Nucleus accumbens (tissue), 56 donors: ENCODE data around the gene PLA1A.

Experiments
- DNase-seq, 56 donors: peaks; one replicate each; lab custom pipeline; 2025; lab: John Stamatoyannopoulos, UW

PLA1A gene

GRCh38 chr3:119602676-119603075 lies 5.0 kb downstream of the PLA1A start:
- DNase-seq, result no peak

DNA sequence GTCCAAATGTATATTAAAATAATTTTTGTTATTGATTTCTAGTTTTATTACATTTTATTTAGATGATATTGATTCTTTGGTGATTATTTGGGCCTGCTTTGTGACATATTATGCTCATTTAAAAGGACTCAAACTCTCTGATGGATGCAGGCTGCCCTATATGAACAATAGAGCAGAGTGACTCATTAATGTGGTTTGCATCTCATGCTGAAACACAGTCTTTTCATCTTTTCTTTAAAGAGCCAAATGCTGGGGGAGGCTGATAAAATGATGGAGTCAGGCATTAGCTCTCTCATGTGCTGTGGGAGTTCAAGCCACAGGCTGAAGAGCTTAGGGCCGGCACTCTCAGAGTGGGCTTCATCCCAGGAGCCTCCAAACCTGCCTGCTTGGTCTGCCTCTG lies 7.2 kb downstream of the PLA1A start:
- DNase-seq, result no peak

DNA sequence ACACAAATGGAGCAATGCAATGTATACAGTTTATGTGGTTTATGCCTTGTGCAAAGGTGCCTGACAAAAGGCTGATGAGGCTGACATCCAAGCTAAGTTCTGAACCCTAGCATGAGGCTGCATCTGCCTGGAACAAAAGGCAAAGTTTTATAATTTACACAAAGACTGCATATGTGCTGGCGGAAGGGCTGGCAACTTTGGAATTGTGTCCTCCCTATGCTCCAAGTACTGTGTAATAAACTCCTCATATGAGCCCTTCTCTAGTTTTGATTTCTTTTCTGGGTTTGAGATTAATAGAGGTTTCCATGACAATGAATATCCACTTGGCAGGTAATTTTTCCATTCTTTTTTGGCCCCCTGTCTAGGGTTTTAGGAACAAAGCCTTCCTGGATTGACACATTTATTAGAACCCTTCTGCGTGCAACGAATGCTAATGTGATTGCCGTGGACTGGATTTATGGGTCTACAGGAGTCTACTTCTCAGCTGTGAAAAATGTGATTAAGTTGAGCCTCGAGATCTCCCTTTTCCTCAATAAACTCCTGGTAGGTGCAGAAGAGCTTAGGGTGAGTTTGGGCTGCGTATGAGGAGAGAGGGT lies 10.8 kb downstream of the PLA1A start:
- DNase-seq, result no peak

DNA sequence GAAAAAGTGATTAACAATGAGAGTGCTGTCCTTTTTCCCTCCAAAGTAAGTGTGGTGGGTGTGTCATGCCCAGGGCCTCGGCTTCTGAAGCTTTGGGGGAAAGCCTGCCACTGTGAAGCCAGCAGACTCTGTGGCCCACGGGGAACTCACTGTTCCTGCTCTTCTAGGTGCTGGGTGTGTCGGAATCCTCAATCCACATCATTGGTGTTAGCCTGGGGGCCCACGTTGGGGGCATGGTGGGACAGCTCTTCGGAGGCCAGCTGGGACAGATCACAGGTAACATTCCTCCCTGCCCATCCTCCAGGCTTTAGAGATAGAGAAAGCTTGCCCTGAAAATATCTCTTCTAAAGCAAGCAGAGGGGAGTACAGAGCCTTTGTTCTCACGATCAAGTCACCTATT lies 11.6 kb downstream of the PLA1A start:
- no peak for DNase-seq

DNA sequence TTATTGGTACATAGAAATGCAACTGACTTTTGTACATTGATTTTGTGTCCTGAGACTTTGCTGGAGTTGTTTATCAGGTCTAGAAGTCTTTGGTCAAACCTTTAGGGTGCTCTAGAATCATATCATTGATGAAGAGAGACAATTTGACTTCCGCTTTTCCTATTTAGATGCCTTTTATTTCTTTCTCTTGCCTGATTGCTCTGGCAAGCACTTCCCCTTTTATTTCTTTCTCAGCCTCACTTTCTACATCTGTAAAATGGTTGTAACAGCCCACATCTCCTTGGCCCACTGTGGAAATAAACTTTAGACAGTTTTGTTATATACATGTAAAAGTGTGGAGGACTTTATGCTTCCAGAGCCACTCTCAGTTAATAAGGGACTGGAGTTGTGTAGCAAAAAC lies 14.0 kb downstream of the PLA1A start:
- no peak for DNase-seq

DNA sequence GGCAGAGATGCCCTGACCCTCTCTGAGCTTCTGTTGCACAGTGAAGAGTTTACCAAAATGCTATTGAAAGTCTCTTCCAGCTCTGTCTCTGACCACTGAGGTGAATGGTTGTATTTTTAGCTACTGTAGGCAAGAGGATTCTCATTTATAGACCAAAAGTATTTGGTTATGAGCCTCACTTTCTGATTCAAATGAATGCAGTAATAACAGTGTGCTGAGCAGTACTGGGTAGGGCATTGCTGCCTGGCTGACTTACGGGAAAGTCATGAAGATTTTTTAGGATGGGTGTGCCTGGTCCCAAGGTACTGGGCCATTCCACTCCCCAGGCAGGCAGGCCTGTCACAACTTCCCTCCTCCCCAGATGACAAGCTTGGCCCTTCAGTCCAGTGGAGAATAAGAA lies 15.5 kb downstream of the PLA1A start:
- no peak for DNase-seq

DNA sequence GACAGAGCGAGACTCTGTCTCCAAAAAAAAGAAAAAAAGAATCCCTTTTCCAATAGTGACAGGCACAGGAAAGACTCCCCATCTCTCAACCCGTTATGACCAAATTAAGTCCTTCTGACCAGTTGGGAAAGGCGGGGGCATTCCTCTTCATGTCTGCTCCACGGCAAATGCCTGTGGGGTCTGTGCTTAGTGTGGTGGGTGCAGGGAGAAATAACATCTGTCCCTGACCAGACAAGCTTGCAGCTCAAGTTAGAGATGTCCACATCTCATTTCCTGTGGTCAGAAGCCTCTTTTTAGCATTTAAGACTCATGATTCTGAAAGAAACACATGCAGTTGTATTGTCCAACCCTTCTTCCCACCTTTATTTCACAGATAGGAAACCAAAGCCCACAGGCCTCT lies 16.2 kb downstream of the PLA1A start:
- no peak for DNase-seq

DNA sequence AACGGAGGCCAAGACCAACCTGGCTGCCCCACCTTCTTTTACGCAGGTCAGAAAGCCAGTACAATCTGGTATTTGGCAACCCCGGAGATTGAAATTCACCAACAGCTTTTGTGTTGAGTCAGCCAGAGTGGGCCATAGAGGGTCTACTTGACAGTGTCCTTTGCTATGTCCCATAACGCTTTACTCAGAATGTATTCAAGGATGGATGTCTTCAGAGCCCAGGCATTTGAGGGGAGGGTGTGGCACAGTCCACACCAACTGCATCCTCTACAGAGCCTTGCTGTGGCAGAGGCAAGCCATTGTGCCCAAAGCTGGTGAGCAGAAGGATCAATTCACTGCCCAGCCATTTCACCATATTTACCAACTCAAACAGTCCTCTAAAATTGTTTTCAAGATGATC lies 18.4 kb downstream of the PLA1A start:
- DNase-seq, result no peak

GRCh38 chr3:119619094-119619493 lies 21.4 kb downstream of the PLA1A start:
- no peak for DNase-seq

- DNase-seq, result no peak
Measured at GRCh38 chr3:119620899-119621298, 23.2 kb downstream of the PLA1A start.

GRCh38 chr3:119624002-119624720 lies 26.5 kb downstream of the PLA1A start:
- no peak for DNase-seq

DNA sequence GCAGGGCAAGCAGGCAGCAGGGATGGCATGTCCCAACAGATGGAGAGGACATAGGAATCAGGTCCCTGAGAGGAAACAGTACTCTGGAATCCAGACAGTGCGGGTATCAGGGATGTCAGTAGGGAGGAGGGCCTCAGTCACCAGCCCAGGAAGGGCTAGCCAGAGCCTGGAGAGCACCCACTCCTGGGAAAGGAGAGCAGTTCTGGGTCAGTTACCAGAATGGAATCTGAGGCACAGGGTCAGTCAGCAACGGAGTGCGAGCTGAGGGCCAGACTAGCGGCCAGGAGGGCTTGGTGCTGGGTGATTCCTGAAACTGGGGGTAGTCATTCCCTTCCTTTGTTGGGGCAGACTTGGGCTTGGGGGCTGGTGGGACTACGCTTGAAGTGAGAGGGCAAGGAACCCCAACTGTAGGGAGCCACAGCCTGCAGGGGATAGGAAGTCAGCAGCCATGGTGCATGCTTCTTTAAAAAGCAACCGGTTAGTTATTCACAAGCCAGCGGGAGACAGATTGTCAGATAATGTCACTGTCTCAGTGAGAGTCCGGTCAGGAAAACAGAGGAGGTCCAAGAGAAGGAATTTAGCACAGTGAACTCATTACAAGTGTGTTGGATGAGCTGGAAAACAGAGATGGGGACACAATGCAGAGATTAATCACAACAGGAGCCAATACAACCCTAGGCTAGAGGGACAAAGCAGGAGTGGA lies 27.9 kb downstream of the PLA1A start:
- DNase-seq, result no peak

DNA sequence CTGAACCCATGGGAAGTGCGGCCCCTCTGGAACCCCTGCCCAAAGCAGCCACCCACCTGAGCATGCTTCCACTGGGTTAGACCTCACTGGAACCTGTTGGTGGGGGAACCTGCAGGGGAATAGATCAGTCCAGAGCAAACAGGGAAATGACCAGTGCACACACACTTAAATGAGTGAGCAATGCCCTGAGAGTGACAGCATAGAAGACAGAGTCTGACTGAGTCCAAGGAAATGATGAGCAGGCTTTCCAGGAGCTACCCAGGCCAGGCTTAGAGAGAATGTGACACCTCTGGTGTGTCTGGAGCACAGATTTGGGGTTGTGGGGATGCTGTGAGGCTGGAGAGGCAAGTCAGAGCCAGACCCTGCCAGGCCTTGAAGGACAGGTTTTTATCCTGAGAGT lies 28.5 kb downstream of the PLA1A start:
- no peak for DNase-seq

GRCh38 chr3:119627461-119627860 lies 29.8 kb downstream of the PLA1A start:
- DNase-seq, result peak in 1 of 56 donors; percentile 4

GRCh38 chr3:119628390-119628789 lies 30.7 kb downstream of the PLA1A start:
- no peak for DNase-seq

- DNase-seq, result no peak
Measured at GRCh38 chr3:119628816-119629445, 31.2 kb downstream of the PLA1A start.

DNA sequence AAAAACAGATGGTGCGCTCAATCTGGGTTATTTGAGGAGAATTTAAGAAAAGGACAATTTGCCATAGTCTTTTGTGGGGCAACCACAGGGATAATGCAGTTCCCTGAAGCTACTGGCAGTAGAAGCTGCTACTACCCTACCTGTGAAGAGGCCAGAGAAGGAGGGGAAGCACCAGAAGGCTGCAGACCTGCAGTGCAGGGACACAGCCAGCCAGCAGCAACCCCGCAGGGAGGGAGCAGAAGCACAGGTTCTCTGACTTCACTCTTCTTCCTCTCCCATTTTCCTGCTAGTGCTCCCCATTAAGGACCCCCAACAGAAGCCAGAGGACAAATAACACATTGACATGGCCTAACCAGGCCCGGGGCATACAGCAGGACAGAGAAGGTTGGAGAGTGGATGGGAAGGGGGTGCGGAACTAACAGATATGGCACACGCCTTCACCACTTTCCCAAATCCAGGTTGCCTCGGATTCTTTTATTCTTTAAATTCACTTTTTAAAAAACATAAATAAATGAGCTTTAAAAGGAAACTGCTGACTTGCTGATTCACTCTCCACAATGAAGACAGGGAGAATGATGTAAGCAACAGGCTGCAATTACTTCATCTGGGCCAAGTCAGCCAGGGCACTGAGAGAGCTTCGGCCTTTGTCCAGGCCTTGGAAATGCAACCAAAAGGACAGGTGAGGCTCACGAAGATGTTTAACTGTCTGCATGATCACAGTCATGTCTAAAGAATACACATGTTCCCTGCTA lies 32.6 kb downstream of the PLA1A start:
- DNase-seq, result no peak

GRCh38 chr3:119630880-119631329 lies 33.2 kb downstream of the PLA1A start:
- no peak for DNase-seq

- DNase-seq, result no peak
Measured at GRCh38 chr3:119631516-119631915, 33.8 kb downstream of the PLA1A start.

- DNase-seq, result no peak
Measured at GRCh38 chr3:119632216-119632615, 34.5 kb downstream of the PLA1A start.

DNA sequence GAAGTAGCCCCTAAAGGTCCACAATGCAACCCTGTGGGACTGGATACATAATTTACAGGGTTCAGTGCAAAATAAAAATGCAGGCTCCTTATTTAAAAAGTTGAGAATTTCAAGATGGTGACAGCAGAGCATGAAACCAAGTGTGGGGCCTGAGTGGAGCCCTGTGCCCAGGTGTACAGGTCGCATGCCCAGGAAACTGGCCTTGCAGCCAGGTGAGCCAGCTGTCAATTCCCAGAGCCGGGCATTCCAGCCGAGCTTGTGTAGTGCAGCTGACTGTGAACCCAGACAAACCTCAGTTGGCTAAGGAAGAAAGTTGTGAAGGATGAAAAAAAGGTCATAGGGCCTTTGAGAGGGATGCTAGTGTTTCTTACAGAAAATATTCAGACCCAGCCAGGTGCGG lies 35.1 kb downstream of the PLA1A start:
- no peak for DNase-seq
